ENCODE data around the gene SPACA7.

GRCh38 chr13:112474869-112475268 is 98.7 kb downstream of the SPACA7 start:
- TF ChIP-seq CTCF (IDR thresholded peaks at IDR 0.05) (no peak), POLR2A (IDR thresholded peaks at IDR 0.05) (no peak)
